HG03159 (cell line): Measurements from ENCODE around the gene SFXN5.
A peak's percentile ranks its signal among the peaks of the same experiment; 100 is the strongest.

Source experiments
- ATAC-seq: cut with Tn5 transposase; IDR thresholded peaks from one replicate; pipeline ENCODE4 v1.9.1; 2021; ENCODE audit warnings: mild to moderate bottlenecking, moderate library complexity; ENCODE audit not compliant: unreplicated experiment

SFXN5 gene

GRCh38 chr2:72981536-72981935 lies 90.0 kb downstream of the SFXN5 start:
- ATAC-seq: no peak

DNA sequence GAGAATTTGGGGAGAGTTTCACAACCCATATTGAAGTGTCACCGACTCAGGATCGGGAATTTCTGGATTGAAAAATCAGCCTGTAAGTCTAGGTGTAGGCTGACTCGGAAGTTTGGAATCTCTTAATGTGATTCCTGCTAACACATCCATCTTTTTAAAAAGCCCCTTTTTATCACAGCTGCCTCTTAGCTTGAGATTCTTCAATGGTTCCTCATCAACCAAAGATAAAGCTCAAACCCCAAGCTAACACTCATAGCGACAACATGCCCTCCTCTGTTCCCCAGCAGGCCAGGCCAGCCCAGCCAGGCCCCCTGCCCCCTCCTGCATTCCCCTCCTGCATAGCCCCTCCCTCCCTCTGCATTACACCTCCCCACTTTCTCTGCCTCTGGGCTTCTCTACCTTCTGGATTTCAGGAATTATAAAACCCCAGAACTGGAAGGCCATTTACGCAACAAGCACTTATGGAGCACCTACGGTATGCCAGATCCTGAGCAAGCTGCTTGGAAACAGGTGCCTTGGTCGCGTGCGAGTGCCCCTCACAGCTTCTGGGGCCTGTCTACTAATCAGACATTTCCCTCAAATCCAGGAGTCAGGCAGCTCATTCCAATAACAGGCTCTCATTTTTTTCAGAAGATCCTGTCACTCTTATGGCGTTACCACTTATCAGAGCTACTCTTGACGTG lies 90.8 kb downstream of the SFXN5 start:
- no peak for ATAC-seq

DNA sequence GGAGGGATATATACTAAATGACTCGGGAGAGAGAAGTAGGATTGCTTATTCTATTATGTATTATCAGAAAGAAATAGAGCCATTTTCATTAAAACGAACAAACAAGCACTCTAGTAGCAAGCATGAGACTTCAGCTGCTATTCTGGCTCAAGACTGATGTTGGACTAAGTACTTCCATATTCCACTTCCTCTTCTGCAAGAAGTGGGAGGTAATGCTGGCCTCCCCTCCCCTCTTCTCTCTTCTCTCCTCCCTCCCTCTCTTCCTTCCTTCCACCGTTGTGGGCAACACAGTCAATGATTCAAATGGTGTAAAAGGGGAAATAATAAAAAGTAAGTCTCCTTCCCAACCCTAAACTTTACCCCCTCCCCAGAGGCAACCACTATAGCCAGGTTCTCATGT lies 91.6 kb downstream of the SFXN5 start:
- no peak for ATAC-seq

DNA sequence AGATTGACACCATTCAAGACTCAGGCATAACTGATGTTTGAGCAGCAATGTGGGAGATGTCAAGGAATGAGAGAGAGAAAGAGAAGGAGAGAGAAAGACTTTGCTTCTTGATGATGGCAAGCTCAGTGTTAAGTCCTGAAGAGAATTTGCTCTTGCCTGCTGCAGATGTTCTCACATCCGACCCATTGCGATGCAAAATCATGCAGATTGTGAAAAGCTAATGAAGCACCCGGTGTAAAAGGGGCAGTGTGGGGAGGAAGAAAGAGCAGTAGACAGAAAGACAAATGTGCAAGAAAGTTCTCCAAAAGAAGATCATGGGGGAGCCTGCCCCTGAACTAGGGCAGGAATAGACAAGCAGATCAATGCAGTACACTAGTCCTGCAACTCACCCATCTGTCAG lies 96.5 kb downstream of the SFXN5 start:
- ATAC-seq: no peak

DNA sequence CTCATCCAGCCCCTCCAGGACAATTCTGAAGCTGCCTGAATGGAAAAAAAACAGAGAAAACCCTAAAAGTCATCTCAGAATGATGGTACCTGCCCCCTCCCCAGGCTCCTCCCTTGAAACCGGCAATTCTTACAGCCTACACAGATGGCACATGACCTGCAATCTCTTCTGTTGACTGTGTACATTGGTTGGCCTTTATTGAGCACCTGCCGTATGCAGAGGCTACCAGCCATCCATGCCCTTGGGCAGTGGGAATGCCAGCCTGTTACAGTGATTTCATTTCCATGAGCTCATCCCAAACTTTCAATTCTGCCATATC lies 97.1 kb downstream of the SFXN5 start:
- no peak for ATAC-seq

- ATAC-seq: peak; percentile 93
These were observed 97.7 kb downstream of the SFXN5 start for GRCh38 chr2:72973566-72974435.

GRCh38 chr2:72973137-72973535 lies 98.4 kb downstream of the SFXN5 start:
- ATAC-seq: no peak

DNA sequence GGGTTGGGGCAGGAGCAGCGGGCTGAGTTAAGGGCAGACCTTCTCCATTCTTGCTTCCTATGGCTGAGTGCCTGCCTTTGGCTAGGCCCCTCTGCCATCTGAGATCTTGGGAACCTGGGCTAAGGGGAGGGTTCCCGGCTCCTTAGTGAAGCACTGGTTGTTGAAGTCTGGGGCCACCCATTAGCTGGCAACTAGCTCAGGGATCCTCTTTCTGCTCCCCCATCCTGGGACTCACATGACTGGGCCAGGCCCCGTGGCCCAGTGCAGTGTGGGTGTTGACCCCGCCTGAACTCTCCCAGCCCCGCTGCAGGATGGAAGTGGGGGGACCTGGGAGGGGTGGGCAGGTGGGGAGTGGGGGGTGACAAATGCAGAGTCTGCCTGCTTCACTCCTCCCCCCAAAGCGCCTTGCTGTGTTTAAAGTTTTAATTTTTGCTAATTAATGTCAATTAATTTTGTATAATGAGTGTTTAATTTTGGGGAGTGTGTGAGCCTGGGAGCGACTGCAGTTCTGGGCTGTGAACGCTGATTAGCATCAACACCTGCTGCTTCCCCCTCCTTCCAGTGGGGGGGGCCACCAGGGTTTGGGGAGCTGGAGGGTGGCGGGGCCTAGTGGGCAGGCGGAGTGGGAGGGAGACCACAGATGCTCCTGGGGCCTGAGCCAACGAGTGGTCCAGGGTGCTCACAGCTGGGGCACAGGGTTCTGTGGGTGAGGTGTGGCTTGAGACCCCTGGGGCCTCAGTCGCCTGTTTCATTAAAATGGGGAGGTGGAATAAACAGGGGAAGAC lies 99.0 kb downstream of the SFXN5 start:
- ATAC-seq: no peak

GRCh38 chr2:72971036-72971435 lies 100.5 kb downstream of the SFXN5 start:
- ATAC-seq: no peak

DNA sequence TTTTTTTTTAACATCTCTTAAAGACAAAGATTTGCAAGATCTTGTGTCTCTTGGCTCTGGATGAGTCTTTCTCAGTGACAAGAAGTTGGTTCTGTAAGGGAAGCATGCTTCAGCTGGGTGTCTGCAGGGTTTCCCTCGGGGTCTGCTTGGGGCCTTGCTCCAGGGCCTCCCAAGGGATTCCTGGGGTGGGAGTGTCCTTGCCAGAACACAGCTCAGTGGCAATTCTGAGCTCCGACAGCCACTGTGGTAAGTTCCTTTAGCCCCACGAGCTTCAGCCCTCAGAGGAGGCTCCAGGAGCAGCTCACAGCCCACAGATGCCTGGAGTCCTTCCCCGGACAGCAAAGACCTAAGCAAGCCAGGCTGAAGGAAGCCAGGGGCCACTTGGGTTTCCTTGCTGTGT lies 101.8 kb downstream of the SFXN5 start:
- no peak for ATAC-seq

DNA sequence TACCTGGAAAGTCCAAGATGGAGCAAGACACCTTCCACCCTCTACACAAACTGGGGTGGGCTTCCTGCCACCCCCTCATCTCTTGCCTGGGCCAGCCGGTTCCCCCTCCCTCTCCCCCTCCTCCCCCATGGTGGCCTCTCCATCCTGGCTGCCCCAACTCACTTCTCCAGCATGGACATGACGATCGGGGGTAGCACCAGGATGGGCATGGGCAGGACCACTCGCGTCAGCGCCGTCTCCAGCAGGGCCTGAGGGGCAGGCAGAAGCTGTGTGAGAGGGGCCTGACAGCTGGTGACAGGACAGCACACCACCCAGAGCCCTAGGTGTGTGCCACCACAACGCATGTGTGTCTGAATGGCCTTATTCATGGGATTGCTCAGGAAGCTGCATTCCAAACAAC lies 103.2 kb downstream of the SFXN5 start:
- no peak for ATAC-seq

- ATAC-seq: no peak
These were observed 105.6 kb downstream of the SFXN5 start for GRCh38 chr2:72965770-72966450.

DNA sequence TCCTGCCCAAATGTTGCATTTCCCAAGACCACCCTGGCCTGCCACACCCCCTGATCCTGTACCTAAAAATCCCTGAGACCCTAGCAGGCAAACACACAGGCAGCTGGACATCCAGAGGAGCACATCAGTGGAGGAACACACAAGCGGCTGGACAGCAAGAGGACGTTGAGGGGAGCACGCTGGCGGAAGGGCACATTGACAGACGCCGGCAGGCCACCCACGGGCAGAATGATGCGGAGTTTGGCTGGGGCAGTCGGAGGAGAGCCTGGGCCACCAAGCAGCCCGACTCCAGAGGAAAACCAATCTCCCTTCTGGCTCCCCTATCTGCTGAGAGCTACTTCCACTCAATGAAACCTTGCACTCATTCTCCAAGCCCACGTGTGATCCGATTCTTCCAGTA lies 106.5 kb downstream of the SFXN5 start:
- ATAC-seq: no peak

- no peak for ATAC-seq
These were observed 107.4 kb downstream of the SFXN5 start for GRCh38 chr2:72964146-72964525.

- no peak for ATAC-seq
These were observed 107.9 kb downstream of the SFXN5 start for GRCh38 chr2:72963423-72964145.

DNA sequence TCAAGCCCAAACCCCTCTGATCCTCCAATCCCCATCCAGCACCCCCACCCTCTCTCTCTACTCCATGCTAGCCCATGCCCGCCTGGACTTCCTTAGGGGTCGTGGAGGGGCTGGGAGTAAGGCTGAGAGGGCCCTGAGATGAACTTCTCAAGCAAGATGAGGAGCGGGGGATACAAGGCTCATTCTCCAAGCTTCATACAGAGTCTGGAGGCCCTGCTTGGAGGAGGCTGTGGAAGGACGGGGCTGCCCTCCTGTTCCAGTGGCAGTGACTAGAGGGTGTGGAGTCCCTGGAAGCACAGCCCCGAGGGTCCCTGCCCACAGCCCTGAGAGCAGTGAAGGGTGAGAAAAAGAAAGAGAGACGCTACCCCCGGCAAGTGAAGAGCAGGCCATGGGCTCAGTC lies 108.6 kb downstream of the SFXN5 start:
- ATAC-seq: no peak

DNA sequence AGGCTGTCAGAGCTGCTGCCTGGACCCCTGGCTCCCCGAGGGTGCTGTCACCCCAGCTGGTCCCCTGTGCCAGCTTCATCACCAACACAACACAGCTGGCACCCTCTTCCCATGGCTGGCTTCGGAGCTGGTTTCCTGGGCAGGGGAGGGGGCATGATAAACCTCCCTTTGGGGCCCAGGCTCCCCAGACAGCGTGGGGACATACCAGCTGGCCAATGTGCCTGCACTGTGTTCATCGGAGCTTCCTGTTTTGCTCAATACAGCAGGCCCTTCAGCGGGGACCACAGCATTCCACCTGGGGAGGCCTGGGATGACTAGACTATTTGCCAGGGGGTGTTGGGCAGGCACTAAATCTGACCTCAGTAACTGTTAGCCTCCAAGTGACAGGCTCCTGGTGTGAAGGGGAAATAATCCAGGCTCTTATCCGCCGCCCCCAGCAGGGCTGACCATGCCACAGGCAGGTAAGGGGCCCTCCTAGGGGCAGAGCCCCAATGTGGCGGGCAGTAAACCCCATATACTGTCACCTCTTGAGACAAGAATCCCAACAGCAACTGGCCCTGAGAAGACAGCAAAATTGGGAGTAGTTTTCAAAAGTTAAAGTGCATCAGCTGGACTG lies 109.6 kb downstream of the SFXN5 start:
- no peak for ATAC-seq

- ATAC-seq: no peak
These were observed 110.3 kb downstream of the SFXN5 start for GRCh38 chr2:72961036-72961720.
